CD4-positive, alpha-beta memory T cell (primary cell): ENCODE results near the gene SMIM5. TPM values are rescaled to one million over a fixed set of nuclear protein-coding genes. Genes with fewer than 3 reads are reported as not detected.

ENCODE experiments used
- CTCF ChIA-PET: fragments of 350-600 bp; sonication (Branson Sonifier 250); formaldehyde crosslinking; loops from one replicate; lab custom pipeline; 2021; ENCODE audit warnings: inconsistent platforms; ENCODE audit not compliant: partially characterized antibody; lab: Charles Lee
- POLR2A ChIA-PET: fragments of 350-600 bp; sonication (Branson Sonifier 250); formaldehyde crosslinking; loops from one replicate; lab custom pipeline; 2021; ENCODE audit not compliant: partially characterized antibody; lab: Charles Lee
- DNase-seq, 5 donors: peaks; one replicate each; pipeline versions ENCODE4 v3.0.0 to v3.0.0-alpha.2; 2020 to 2022; ENCODE audit warnings: mixed read lengths in 1 of 5
- H3K27ac ChIP-seq: one replicate; pipeline ENCODE4 v1.7.0; 2013; ENCODE audit warnings: low read depth, low read length
- H3K27me3 ChIP-seq: 2 replicates; pipeline ENCODE4 v1.7.0; 2013; ENCODE audit warnings: mild to moderate bottlenecking, low read length, moderate library complexity; ENCODE audit not compliant: insufficient read depth
- H3K36me3 ChIP-seq: 2 replicates; pipeline ENCODE4 v1.7.0; 2013; ENCODE audit warnings: mild to moderate bottlenecking, low read length, moderate library complexity; ENCODE audit not compliant: insufficient read depth
- H3K4me1 ChIP-seq: 2 replicates; pipeline ENCODE4 v1.7.0; 2013; ENCODE audit warnings: mild to moderate bottlenecking, low read length, moderate library complexity; ENCODE audit not compliant: insufficient read depth
- H3K4me3 ChIP-seq, 2 donors: one replicate each; pipeline ENCODE4 v1.7.0; 2013; ENCODE audit warnings: low read length in 2 of 2, mild to moderate bottlenecking in 1 of 2
- H3K9me3 ChIP-seq, 2 donors: one replicate each; pipeline ENCODE4 v1.7.0; 2013; ENCODE audit warnings: low read length in 2 of 2, control low read depth in 1 of 2; ENCODE audit not compliant: control insufficient read depth in 1 of 2
- H3K27ac Mint-ChIP-seq, 7 donors: one replicate each; pipeline ENCODE4 v1.8.0; 2020 to 2021; ENCODE audit warnings: mixed read lengths in 7 of 7, mild to moderate bottlenecking in 6 of 7, inconsistent platforms in 3 of 7, moderate library complexity in 3 of 7
- H3K27me3 Mint-ChIP-seq, 2 donors: one replicate each; pipeline ENCODE4 v1.8.0; 2020 to 2021; ENCODE audit warnings: mixed read lengths in 2 of 2
- H3K36me3 Mint-ChIP-seq, 2 donors: one replicate each; pipeline ENCODE4 v1.8.0; 2020 to 2021; ENCODE audit warnings: mixed read lengths in 2 of 2, inconsistent platforms in 1 of 2, mild to moderate bottlenecking in 1 of 2
- H3K4me1 Mint-ChIP-seq, 4 donors: one replicate each; pipeline ENCODE4 v1.8.0; 2020 to 2021; ENCODE audit warnings: mixed read lengths in 4 of 4, mild to moderate bottlenecking in 1 of 4
- H3K4me3 Mint-ChIP-seq, 8 donors: one replicate each; pipeline ENCODE4 v1.8.0; 2020 to 2021; ENCODE audit warnings: mixed read lengths in 8 of 8, mild to moderate bottlenecking in 7 of 8, moderate library complexity in 6 of 8, inconsistent platforms in 3 of 8
- H3K9me3 Mint-ChIP-seq, 8 donors: one replicate each; pipeline ENCODE4 v1.8.0; 2020 to 2021; ENCODE audit warnings: mixed read lengths in 8 of 8, mild to moderate bottlenecking in 5 of 8, inconsistent platforms in 3 of 8, moderate library complexity in 1 of 8
- intact Hi-C: fragments of 100-400 bp; cut with micrococcal nuclease; formaldehyde crosslinking; loops from one replicate; pipeline ENCODE4 v1.15.1; 2023
- polyA plus RNA-seq, 2 donors: library from polyadenylated mRNA; unstranded; fragments of 300-500 nt; fragmentation: Illumina TruSeq; gene quantifications; one replicate each; pipeline ENCODE4 v1.2.3, GENCODE V29; 2021
- total RNA-seq, 2 experiments: library from RNA; stranded (reverse); gene quantifications; one replicate each; pipeline ENCODE4 v1.2.3, GENCODE V29; 2021

The SMIM5 gene
- total and polyA plus RNA-seq, 4 experiments from 2014 or later, result not detected

DNA sequence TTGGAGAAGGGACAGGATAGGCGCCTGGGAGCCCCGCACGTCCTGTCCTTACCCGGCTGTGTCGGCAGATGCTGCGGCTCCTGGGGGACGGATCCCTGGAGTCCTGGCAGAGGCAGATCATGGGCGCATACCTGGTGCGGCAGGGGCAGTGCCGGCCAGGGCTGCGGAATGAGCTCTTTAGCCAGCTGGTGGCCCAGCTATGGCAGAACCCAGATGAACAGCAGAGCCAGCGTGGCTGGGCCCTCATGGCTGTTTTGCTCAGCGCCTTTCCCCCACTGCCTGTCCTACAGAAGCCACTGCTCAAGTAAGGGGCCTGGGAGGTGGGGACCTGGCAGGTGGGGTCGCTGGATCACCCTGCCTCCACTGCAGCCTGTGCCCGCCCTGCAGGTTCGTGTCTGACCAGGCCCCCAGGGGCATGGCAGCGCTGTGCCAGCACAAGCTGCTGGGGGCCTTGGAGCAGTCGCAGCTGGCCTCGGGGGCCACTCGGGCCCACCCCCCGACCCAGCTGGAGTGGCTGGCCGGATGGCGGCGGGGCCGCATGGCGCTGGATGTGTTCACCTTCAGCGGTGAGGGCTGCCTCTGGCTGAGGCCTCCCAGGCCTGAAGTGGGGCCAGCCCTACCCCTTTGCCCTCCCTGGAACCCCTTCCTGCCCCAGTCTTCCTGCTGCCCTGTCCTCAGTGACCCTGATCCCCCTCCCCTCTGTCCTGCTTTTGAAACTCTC, 20.2 kb upstream of the SMIM5 start:
- H3K4me1 ChIP-seq, result no peaks in the 10 kb centered on the region
- Mint-ChIP-seq H3K36me3 (no peaks in the 10 kb centered on the region), H3K4me3 (no peak overlapping the region), H3K9me3 (no peaks in the 10 kb centered on the region), H3K4me1 (no peaks in the 10 kb centered on the region), H3K27ac (no peak overlapping the region), H3K27me3 (no peaks in the 10 kb centered on the region)
- no peaks in the 10 kb centered on the region for H3K9me3 ChIP-seq
- no peaks in the 10 kb centered on the region for H3K27me3 ChIP-seq
- no peak overlapping the region for H3K27ac ChIP-seq
- intact Hi-C loops, result no loop called here
- ChIA-PET CTCF (interaction anchor here (0.6 to 2.2 kb wide), 2 partner anchors 20 to 167 kb away, joined by 3 to 13 read pairs; partner anchors contain the start of gene SMIM5), POLR2A (no interaction called here)
- no peak for DNase-seq
- H3K4me3 ChIP-seq, result no peak overlapping the region
- H3K36me3 ChIP-seq, result no peaks in the 10 kb centered on the region

DNA sequence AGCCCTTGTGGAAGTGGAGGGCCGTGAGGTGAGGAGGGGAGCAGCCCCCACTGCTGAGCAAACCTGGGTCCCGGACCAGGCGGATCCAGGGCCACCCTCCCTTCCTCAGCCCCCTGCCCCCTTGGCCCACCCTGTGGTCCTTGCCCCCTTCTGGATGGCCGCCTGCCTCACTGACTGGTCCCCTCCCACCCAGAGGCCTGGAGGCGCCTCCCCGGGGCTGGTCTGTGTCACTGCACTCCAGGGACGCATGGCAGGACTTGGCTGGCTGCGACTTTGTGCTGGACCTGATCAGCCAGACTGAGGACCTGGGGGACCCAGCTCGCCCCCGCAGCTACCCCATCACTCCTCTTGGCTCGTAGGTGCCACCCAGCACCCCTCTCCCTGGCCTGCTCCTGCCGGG, 19.2 kb upstream of the SMIM5 start:
- H3K36me3 ChIP-seq, result no peaks in the 10 kb centered on the region
- no peaks in the 10 kb centered on the region for H3K27me3 Mint-ChIP-seq
- no peak overlapping the region for H3K27ac Mint-ChIP-seq
- H3K36me3 Mint-ChIP-seq, result no peaks in the 10 kb centered on the region
- no peak overlapping the region for H3K4me3 Mint-ChIP-seq
- CTCF ChIA-PET, result no interaction called here
- H3K4me1 ChIP-seq, result no peaks in the 10 kb centered on the region
- no peak overlapping the region for H3K27ac ChIP-seq
- no peak overlapping the region for H3K4me3 ChIP-seq
- POLR2A ChIA-PET, result no interaction called here
- no peaks in the 10 kb centered on the region for H3K9me3 ChIP-seq
- H3K4me1 Mint-ChIP-seq, result no peaks in the 10 kb centered on the region
- DNase-seq, result no peak
- intact Hi-C loops, result no loop called here
- no peaks in the 10 kb centered on the region for H3K27me3 ChIP-seq
- H3K9me3 Mint-ChIP-seq, result no peaks in the 10 kb centered on the region

DNA sequence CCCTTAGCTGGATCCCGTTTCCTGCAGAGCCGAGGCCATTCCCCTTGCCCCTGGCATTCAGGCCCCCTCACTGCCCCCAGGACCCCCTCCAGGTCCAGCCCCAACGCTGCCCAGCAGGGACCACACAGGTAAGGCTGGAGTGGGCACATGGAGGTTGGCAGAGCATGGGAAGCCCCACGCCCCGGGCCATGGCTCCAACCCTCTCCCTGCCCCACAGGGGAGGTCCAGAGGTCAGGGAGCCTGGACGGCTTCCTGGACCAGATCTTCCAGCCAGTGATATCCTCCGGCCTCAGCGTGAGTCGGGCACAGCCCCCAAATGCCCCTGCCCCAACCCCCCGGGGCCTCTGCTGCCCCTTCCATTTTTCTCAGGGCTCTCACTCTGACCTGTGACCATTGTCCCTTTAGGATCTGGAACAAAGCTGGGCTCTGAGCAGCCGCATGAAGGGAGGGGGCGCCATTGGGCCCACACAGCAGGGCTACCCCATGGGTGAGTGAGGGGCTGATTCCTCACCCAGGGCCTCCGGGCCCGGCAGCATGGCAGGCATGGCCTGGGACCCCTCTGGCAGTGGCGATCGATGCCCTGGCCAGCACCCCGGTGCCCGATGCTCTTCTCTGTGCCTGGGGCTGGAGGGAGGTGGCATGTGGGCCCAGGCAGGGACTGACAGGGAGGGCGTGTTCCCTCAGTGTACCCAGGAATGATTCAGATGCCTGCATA, 18.5 kb upstream of the SMIM5 start:
- Mint-ChIP-seq H3K27ac (no peak overlapping the region), H3K9me3 (no peaks in the 10 kb centered on the region), H3K27me3 (no peaks in the 10 kb centered on the region), H3K4me3 (no peak overlapping the region), H3K36me3 (no peaks in the 10 kb centered on the region), H3K4me1 (no peaks in the 10 kb centered on the region)
- Histone ChIP-seq H3K9me3 (no peaks in the 10 kb centered on the region), H3K36me3 (no peaks in the 10 kb centered on the region), H3K4me3 (no peak overlapping the region), H3K27ac (no peak overlapping the region), H3K4me1 (no peaks in the 10 kb centered on the region), H3K27me3 (no peaks in the 10 kb centered on the region)
- intact Hi-C loops, result no loop called here
- CTCF ChIA-PET, result no interaction called here
- DNase-seq, result no peak
- POLR2A ChIA-PET, result no interaction called here

DNA sequence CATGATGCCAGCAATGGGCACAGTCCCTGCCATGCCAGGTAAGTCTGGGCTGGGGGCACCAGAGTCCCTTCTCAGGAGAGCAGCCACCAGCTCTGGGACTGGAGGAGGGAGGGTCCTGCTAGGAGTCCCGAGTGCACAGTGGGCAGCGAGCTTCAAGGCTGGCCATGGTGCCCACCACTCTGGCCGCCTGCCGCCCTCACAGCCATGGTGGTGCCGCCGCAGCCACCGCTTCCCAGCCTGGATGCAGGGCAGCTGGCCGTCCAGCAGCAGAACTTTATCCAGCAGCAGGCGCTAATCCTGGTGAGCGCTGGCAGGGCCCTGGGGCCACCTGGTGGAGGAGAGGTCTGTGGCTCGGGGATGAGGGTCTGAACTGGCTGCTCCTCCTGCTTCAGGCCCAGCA, 17.9 kb upstream of the SMIM5 start:
- Histone ChIP-seq H3K4me1 (no peaks in the 10 kb centered on the region), H3K36me3 (no peaks in the 10 kb centered on the region)
- H3K9me3 Mint-ChIP-seq, result no peaks in the 10 kb centered on the region

DNA sequence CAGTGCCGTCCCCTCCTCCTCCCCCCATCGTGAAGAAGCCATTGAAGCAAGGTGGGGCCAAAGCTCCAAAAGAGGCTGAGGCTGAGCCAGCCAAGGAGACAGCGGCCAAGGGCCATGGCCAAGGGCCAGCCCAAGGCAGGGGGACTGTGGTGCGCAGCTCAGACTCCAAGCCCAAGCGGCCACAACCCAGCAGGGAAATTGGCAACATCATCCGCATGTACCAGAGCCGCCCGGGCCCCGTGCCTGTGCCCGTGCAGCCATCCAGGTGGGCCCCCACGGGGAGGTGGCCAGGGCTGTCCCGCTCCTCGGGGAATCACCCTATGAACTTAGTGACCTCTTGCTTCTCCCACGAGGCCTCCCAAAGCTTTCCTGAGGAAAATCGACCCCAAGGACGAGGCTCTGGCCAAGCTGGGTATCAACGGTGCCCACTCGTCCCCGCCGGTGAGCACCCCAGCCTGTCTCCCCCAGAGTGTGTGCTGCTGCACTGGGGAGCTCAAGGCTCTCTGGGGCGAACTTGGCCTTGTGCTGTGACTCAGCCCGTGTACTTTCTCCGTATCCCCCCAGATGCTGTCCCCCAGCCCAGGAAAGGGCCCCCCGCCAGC, 16.6 kb upstream of the SMIM5 start:
- ChIA-PET POLR2A (no interaction called here), CTCF (interaction anchor here (1.3 to 1.8 kb wide), 2 partner anchors 9 to 18 kb away, joined by 5 read pairs; no protein-coding TSS in a partner anchor)
- no peaks in the 10 kb centered on the region for H3K4me1 ChIP-seq
- no peaks in the 10 kb centered on the region for H3K9me3 ChIP-seq
- no peak for DNase-seq
- H3K4me3 Mint-ChIP-seq, result no peak overlapping the region
- no peaks in the 10 kb centered on the region for H3K36me3 ChIP-seq
- H3K27me3 ChIP-seq, result no peaks in the 10 kb centered on the region
- intact Hi-C loops, result no loop called here
- no peak overlapping the region for H3K27ac Mint-ChIP-seq
- no peak overlapping the region for H3K27ac ChIP-seq
- H3K4me3 ChIP-seq, result no peak overlapping the region
- H3K36me3 Mint-ChIP-seq, result no peaks in the 10 kb centered on the region
- H3K27me3 Mint-ChIP-seq, result no peaks in the 10 kb centered on the region
- H3K4me1 Mint-ChIP-seq, result no peaks in the 10 kb centered on the region
- H3K9me3 Mint-ChIP-seq, result no peaks in the 10 kb centered on the region

More for the DNA sequence above, 17.9 kb upstream of the SMIM5 start:
- Histone ChIP-seq H3K27ac (no peak overlapping the region), H3K27me3 (no peaks in the 10 kb centered on the region), H3K9me3 (no peaks in the 10 kb centered on the region), H3K4me3 (no peak overlapping the region)
- CTCF ChIA-PET, result no interaction called here
- Mint-ChIP-seq H3K36me3 (no peaks in the 10 kb centered on the region), H3K27ac (no peak overlapping the region), H3K4me3 (no peak overlapping the region), H3K4me1 (no peaks in the 10 kb centered on the region), H3K27me3 (no peaks in the 10 kb centered on the region)
- POLR2A ChIA-PET, result no interaction called here
- no peak for DNase-seq
- intact Hi-C loops, result no loop called here

DNA sequence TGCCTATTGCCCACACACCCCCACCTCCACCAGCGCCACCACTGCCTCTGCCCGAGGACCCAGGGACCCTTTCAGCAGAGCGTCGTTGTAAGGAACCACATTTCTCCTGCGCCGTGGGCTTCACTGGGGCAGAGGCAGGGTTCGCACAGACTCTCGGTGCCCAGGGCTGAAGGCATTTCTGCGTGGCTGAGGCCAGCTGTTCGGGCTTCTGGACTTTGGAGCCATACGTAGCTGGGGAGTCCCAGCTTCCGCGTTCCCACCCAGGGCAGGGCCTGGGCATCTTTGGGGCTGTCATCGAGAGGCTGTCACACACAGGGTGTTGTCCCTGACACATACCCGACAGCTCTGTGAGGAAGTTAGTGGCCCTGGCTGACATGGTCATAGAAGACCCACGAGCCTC, 16.0 kb upstream of the SMIM5 start:
- no peaks in the 10 kb centered on the region for H3K4me1 Mint-ChIP-seq
- intact Hi-C loops, result no loop called here
- H3K4me3 Mint-ChIP-seq, result no peak overlapping the region
- Histone ChIP-seq H3K27me3 (no peaks in the 10 kb centered on the region), H3K4me3 (no peak overlapping the region), H3K9me3 (no peaks in the 10 kb centered on the region), H3K4me1 (no peaks in the 10 kb centered on the region), H3K36me3 (no peaks in the 10 kb centered on the region), H3K27ac (no peak overlapping the region)
- POLR2A ChIA-PET, result no interaction called here
- H3K9me3 Mint-ChIP-seq, result no peaks in the 10 kb centered on the region
- no peaks in the 10 kb centered on the region for H3K27me3 Mint-ChIP-seq
- H3K27ac Mint-ChIP-seq, result no peak overlapping the region
- no peaks in the 10 kb centered on the region for H3K36me3 Mint-ChIP-seq
- no peak for DNase-seq
- CTCF ChIA-PET, result interaction anchor here (0.8 to 1.8 kb wide), 3 partner anchors 9 to 18 kb away, joined by 3 to 5 read pairs (median 5); partner anchors contain the start of gene SMIM5

DNA sequence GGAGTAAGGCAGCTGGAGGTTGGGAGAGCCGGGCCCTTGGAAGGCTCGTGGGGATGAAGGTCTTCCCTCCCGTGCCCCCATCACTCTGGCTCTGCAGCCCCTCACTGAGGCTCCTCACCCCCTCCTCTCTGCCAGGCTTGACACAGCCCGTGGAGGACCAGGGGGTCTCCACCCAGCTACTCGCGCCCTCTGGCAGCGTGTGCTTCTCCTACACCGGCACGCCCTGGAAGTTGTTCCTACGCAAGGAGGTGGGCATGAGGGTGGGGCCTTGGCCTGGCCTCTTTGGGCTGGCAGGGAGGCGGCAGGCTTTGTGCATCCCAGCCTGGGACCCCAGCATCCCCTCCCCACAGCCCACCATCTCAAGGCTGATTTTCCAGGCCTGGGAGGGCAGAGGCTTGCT, 15.6 kb upstream of the SMIM5 start:
- H3K27me3 ChIP-seq, result no peaks in the 10 kb centered on the region
- H3K9me3 ChIP-seq, result no peaks in the 10 kb centered on the region
- no peak overlapping the region for H3K4me3 ChIP-seq
- Mint-ChIP-seq H3K9me3 (no peaks in the 10 kb centered on the region), H3K27ac (peak overlapping the region in 1 of 7 donors; percentile 25), H3K4me3 (no peak overlapping the region), H3K4me1 (no peaks in the 10 kb centered on the region), H3K27me3 (no peaks in the 10 kb centered on the region), H3K36me3 (no peaks in the 10 kb centered on the region)
- ChIA-PET POLR2A (no interaction called here), CTCF (interaction anchor here (0.8 to 1.8 kb wide), 3 partner anchors 8 to 17 kb away, joined by 3 to 5 read pairs (median 5); partner anchors contain the start of gene SMIM5)
- H3K27ac ChIP-seq, result no peak overlapping the region
- intact Hi-C loops, result no loop called here
- no peak for DNase-seq
- H3K36me3 ChIP-seq, result no peaks in the 10 kb centered on the region
- H3K4me1 ChIP-seq, result no peaks in the 10 kb centered on the region
